BE2C (cell line): ENCODE data around the gene ARMH1.
A peak's percentile ranks its signal among the peaks of the same experiment; 100 is the strongest.
"Not testable (repeated sequence)": the region's sequence is repeated elsewhere in the genome, so short reads cannot be mapped to it uniquely, and the experiment has no call there.

ENCODE experiments used
- DNase-seq: peaks from one replicate; pipeline ENCODE4 v3.0.0-alpha.2; 2020
- H3K27me3 ChIP-seq: fragments of 250-450 bp; sonication (Bioruptor Pico); 2 replicates; pipeline ENCODE4 v1.5.1; 2020; ENCODE audit warnings: mild to moderate bottlenecking
- H3K36me3 ChIP-seq: fragments of 250-450 bp; sonication (Bioruptor Pico); 2 replicates; pipeline ENCODE4 v1.5.1; 2020; ENCODE audit warnings: mild to moderate bottlenecking
- H3K4me1 ChIP-seq: fragments of 250-450 bp; sonication (Bioruptor Pico); 2 replicates; pipeline ENCODE4 v1.5.1; 2020
- H3K4me3 ChIP-seq: 2 replicates; pipeline ENCODE4 v1.5.1; 2011; ENCODE audit warnings: low read depth, low read length
- H3K9me3 ChIP-seq: fragments of 250-450 bp; sonication (Bioruptor Pico); 2 replicates; pipeline ENCODE4 v1.5.1; 2020
- TF ChIP-seq, protein P1 (sequence below): IDR thresholded peaks from 2 replicates; pipeline ENCODE4 v1.5.1; 2012; ENCODE audit warnings: mild to moderate bottlenecking, low read depth, low read length

Gene ARMH1

DNA sequence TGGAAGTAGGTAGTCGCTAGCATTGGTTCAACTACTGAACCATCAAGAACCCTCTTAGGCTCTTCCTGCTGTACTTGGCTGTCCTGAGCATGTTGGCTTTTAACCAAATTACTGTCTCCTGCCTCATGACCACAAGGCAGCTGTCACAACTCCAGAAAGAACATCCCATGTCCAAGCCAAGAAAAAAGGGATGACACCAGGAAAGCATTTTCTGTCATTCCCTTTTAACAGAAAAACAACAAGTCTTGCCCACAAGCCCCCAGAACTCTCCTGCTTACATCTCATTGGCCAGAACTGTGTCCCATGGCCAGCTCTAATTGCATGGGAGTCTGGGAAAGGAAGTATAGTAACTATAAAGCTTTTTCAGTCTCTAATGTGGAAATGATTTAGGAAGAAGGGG is 58.9 kb downstream of the ARMH1 start:
- TF ChIP-seq, protein P1, sequence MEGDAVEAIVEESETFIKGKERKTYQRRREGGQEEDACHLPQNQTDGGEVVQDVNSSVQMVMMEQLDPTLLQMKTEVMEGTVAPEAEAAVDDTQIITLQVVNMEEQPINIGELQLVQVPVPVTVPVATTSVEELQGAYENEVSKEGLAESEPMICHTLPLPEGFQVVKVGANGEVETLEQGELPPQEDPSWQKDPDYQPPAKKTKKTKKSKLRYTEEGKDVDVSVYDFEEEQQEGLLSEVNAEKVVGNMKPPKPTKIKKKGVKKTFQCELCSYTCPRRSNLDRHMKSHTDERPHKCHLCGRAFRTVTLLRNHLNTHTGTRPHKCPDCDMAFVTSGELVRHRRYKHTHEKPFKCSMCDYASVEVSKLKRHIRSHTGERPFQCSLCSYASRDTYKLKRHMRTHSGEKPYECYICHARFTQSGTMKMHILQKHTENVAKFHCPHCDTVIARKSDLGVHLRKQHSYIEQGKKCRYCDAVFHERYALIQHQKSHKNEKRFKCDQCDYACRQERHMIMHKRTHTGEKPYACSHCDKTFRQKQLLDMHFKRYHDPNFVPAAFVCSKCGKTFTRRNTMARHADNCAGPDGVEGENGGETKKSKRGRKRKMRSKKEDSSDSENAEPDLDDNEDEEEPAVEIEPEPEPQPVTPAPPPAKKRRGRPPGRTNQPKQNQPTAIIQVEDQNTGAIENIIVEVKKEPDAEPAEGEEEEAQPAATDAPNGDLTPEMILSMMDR: no peak
- H3K4me1 ChIP-seq: no peaks in the 10 kb centered on the region
- no peak overlapping the region for H3K4me3 ChIP-seq
- H3K36me3 ChIP-seq: no peaks in the 10 kb centered on the region
- no peaks in the 10 kb centered on the region for H3K27me3 ChIP-seq
- no peaks in the 10 kb centered on the region for H3K9me3 ChIP-seq
- DNase-seq: no peak

DNA sequence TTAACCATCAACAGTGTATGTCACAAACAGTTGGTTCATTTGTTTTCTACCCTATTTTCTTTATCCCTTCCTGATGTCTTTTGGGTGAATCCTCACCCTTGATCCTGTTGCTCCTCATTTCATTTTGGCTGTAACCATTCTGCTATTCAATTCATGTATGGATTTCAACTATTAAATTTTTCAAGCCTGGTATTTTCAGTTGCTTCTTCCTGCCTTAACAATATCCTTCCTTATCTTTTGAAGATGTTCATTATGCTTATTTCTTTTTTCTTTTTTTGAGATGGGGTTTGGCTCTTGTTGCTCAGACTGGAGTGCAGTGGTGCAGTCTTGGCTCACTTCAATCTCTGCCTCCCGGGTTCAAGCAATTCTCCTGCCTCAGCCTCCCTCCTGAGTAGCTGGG is 59.3 kb downstream of the ARMH1 start:
- TF ChIP-seq, protein P1: no peak
- Histone ChIP-seq H3K9me3 (no peaks in the 10 kb centered on the region), H3K27me3 (no peaks in the 10 kb centered on the region), H3K4me3 (no peak overlapping the region), H3K4me1 (no peaks in the 10 kb centered on the region), H3K36me3 (no peaks in the 10 kb centered on the region)
- DNase-seq: no peak

DNA sequence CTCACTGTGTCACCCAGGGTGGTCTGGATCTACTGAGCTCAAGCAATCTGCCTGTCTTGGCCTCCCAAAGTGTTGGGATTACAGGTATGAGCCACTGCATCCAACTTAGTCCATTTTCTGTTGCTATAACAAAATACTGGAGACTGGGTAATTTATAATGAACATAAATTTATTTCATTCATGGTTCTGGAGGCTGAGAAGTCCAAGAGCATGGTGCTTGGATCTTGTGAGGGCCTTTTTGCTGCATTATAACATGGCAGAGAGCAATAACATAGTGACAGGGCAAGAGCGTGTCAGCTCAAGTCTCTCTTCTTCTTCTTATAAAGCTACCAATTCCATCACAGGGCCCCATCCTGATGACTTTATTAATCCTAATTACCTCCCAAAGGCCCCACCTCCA is 61.5 kb downstream of the ARMH1 start:
- TF ChIP-seq, protein P1: no peak
- Histone ChIP-seq H3K9me3 (no peaks in the 10 kb centered on the region), H3K36me3 (no peaks in the 10 kb centered on the region), H3K4me1 (no peaks in the 10 kb centered on the region), H3K4me3 (no peak overlapping the region), H3K27me3 (no peaks in the 10 kb centered on the region)
- DNase-seq: no peak

DNA sequence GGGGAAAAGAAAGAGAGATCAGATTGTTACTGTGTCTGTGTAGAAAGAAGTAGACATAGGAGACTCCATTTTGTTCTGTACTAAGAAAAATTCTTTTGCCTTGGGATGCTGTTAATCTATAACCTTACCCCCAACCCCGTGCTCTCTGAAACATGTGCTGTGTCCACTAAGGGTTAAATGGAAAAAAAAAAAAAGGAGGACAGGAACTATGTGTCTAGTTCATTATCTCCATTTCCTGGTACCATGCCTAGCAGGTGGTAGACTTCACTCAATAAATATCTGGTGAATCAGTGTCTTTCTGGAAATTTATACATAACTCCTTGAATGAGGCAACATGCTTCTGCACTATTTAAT is 64.4 kb downstream of the ARMH1 start:
- not testable (repeated sequence) for H3K4me1 ChIP-seq, H3K9me3 ChIP-seq, H3K36me3 ChIP-seq, H3K27me3 ChIP-seq, DNase-seq
- peak overlapping the region; percentile 76 for H3K4me3 ChIP-seq

DNA sequence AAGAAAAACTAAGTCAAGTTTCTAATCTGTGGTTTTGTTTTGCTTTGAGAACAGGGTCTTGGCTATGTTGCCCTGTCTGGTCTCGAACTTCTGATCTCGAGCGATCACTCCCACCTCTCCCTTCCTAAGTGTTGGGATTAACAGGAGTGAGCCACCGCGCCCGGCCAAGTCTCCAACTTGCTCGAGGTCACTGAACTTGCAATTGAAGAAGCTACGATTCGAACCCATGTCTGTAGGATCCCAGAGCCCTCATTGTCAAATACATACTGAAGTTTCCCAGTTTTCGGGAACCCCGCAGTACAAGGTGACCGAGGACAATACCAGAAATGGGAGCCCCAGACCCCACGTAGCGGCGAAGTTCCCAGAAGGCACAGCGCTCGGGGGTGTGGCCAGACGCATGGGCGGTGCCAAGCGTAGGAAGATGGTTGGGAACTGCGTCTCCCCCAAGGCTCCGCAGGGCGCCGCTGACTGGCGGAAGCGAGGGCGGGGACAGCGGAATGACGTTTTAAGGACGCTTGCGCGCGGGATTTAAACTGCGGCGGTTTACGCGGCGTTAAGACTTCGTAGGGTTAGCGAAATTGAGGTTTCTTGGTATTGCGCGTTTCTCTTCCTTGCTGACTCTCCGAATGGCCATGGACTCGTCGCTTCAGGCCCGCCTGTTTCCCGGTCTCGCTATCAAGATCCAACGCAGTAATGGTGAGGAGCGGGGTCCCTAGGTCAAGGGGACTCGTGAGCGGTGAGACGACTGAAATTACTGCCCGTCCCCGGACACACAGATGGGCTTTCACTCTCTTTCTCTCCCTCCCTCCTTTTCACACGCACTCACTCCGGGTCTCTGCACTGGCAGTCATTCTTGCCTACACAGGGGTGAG is 65.0 kb downstream of the ARMH1 start, which contains the start of gene KIF2C:
TSS of gene KIF2C (plus strand) at position 531 of the 872 bp plus-strand sequence. CDS start at position 627, 96 bp downstream.
- DNase-seq: peak; percentile 92
- no peaks in the 10 kb centered on the region for H3K27me3 ChIP-seq
- TF ChIP-seq, protein P1: no peak
- H3K9me3 ChIP-seq: no peaks in the 10 kb centered on the region
- H3K4me3 ChIP-seq: peak within 1 kb of the TSS; percentile 76
- no peaks in the 10 kb centered on the region for H3K4me1 ChIP-seq
- peaks cover 4% of the 10 kb centered on the region; the same call in 1 of the 2 replicates for H3K36me3 ChIP-seq

DNA sequence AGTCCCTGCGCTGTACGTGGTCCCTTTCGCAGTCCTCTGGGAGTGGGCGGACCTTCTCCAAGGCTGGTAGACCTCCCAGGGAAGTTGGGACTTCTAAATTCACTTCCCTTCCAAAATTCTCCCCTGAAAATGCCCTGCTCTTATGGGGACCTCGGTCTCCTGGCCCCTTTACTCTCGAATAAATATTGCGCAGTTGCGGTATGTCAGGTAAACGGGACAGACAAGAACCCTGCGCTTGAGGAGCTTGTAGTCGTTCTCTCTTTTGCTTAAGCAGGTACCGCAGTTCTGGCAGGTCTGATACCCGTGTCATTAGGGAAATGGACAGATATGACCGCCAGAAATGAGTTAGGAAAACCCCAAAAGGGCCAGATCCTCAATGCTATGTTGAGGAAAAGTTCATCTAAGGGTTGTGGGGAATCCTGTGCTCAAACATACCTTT is 65.7 kb downstream of the ARMH1 start:
- Histone ChIP-seq H3K27me3 (no peaks in the 10 kb centered on the region), H3K36me3 (peaks cover 4% of the 10 kb centered on the region; the same call in 1 of the 2 replicates)

More for the DNA sequence above, 65.7 kb downstream of the ARMH1 start:
- Histone ChIP-seq H3K4me3 (peak overlapping the region; percentile 76), H3K4me1 (no peaks in the 10 kb centered on the region), H3K9me3 (no peaks in the 10 kb centered on the region)
- no peak for DNase-seq
- TF ChIP-seq, protein P1: no peak
